Measurements from ENCODE around the gene ICA1. TPM values are rescaled to one million over a fixed set of nuclear protein-coding genes. Genes with fewer than 3 reads are reported as not detected.

ICA1 gene
- polyA plus RNA-seq, 3 donors = 3.2 to 7.0 (median 4.2) TPM

GRCh38 chr7:8258166-8258565 is 3.8 kb downstream of the ICA1 start:
- Histone ChIP-seq H3K4me3 (replicated peaks in 1 of 3; ENCODE audit: low read depth in 2 of 3, low read length in 3 of 3) (no peak overlapping the region), H3K9me3 (replicated peaks in 1 of 2; ENCODE audit: control insufficient read depth in 1 of 2, insufficient read depth in 1 of 2, low read length in 2 of 2) (no peaks in the 10 kb centered on the region), H4K20me1 (ENCODE audit: insufficient read depth, low read length) (no peaks in the 10 kb centered on the region), H3K79me2 (ENCODE audit: insufficient read depth, low read length) (no peaks in the 10 kb centered on the region), H3K9ac (ENCODE audit: insufficient read depth, low read length, poor library complexity, severe bottlenecking) (no peak overlapping the region), H3K27ac (ENCODE audit: low read depth in 1 of 2, low read length in 2 of 2) (no peak overlapping the region), H3K27me3 (ENCODE audit: control insufficient read depth in 2 of 2, insufficient read depth in 2 of 2, low read length in 2 of 2) (peaks cover 0 to 4% of the 10 kb centered on the region in 2 donors), H2AFZ (ENCODE audit: insufficient read depth, low read depth, low read length, poor library complexity, severe bottlenecking) (no peak overlapping the region), H3K4me1 (ENCODE audit: control insufficient read depth in 1 of 2, insufficient read depth in 2 of 2, low read length in 2 of 2) (peaks cover 16 to 20% of the 10 kb centered on the region in 2 donors), H3K36me3 (replicated peaks in 1 of 2; ENCODE audit: control insufficient read depth in 1 of 2, insufficient read depth in 2 of 2, low read length in 2 of 2) (no peaks in the 10 kb centered on the region), H3K4me2 (replicated peaks; ENCODE audit: extremely low read depth, low read length, poor library complexity, severe bottlenecking) (no peak overlapping the region)
- Mint-ChIP-seq H3K36me3 (no peaks in the 10 kb centered on the region), H3K9me3 (no peaks in the 10 kb centered on the region), H3K27me3 (ENCODE audit: low read depth in 3 of 3) (peaks cover 1 to 8% (median 5%) of the 10 kb centered on the region in 3 donors), H3K4me3 (no peak overlapping the region), H3K27ac (no peak overlapping the region), H3K4me1 (peaks cover 20% of the 10 kb centered on the region)
- intact Hi-C loops (cut with micrococcal nuclease) = no loop called here
- no peak for DNase-seq
- no CpG with 5 or more reads among the region's 4 CpGs for WGBS (ENCODE audit: insufficient coverage)
- no peak for TF ChIP-seq CTCF (IDR thresholded peaks at IDR 0.05)

GRCh38 chr7:8255680-8256655 is 6.0 kb downstream of the ICA1 start:
- no peaks in the 10 kb centered on the region for H3K9me3 Mint-ChIP-seq
- H3K4me1 Mint-ChIP-seq = peaks cover 9% of the 10 kb centered on the region
- Histone ChIP-seq H3K9ac (ENCODE audit: insufficient read depth, low read length, poor library complexity, severe bottlenecking) (no peak overlapping the region), H3K4me2 (replicated peaks; ENCODE audit: extremely low read depth, low read length, poor library complexity, severe bottlenecking) (no peak overlapping the region), H3K4me3 (replicated peaks in 1 of 3; ENCODE audit: low read depth in 2 of 3, low read length in 3 of 3) (no peak overlapping the region), H3K27me3 (ENCODE audit: control insufficient read depth in 2 of 2, insufficient read depth in 2 of 2, low read length in 2 of 2) (no peaks in the 10 kb centered on the region), H3K36me3 (replicated peaks in 1 of 2; ENCODE audit: control insufficient read depth in 1 of 2, insufficient read depth in 2 of 2, low read length in 2 of 2) (no peaks in the 10 kb centered on the region), H4K20me1 (ENCODE audit: insufficient read depth, low read length) (no peaks in the 10 kb centered on the region), H3K4me1 (ENCODE audit: control insufficient read depth in 1 of 2, insufficient read depth in 2 of 2, low read length in 2 of 2) (peaks cover 4 to 5% of the 10 kb centered on the region in 2 donors), H3K79me2 (ENCODE audit: insufficient read depth, low read length) (no peaks in the 10 kb centered on the region), H3K27ac (ENCODE audit: low read depth in 1 of 2, low read length in 2 of 2) (no peak overlapping the region), H2AFZ (ENCODE audit: insufficient read depth, low read depth, low read length, poor library complexity, severe bottlenecking) (no peak overlapping the region), H3K9me3 (replicated peaks in 1 of 2; ENCODE audit: control insufficient read depth in 1 of 2, insufficient read depth in 1 of 2, low read length in 2 of 2) (no peaks in the 10 kb centered on the region)
- H3K4me3 Mint-ChIP-seq = no peak overlapping the region
- no peaks in the 10 kb centered on the region for H3K36me3 Mint-ChIP-seq
- TF ChIP-seq CTCF (IDR thresholded peaks at IDR 0.05) = no peak
- 97% methylated on average over 6 of the region's 6 CpGs for WGBS (ENCODE audit: insufficient coverage)
- no peak for DNase-seq
- H3K27me3 Mint-ChIP-seq (ENCODE audit: low read depth in 3 of 3) = peaks cover 0 to 1% (median 0%) of the 10 kb centered on the region in 3 donors
- intact Hi-C loops (cut with micrococcal nuclease) = no loop called here
- no peak overlapping the region for H3K27ac Mint-ChIP-seq
